ENCODE data around the gene FOSL1. TPM values are rescaled to one million over a fixed set of nuclear protein-coding genes. Genes with fewer than 3 reads are reported as not detected.

The FOSL1 gene
- polyA plus RNA-seq, 4 donors, result 0.17 to 0.28 (median 0.21) TPM

Other genes with a start within 250 kb of the FOSL1 start
- gene RELA, start 237.5 kb downstream of the FOSL1 start, polyA plus RNA-seq (ENCODE audit: insufficient read length in 4 of 4), result 10 to 100 TPM; 50.3 to 59.1 (median 54.5) TPM
- gene KAT5, start 188.1 kb downstream of the FOSL1 start, polyA plus RNA-seq (ENCODE audit: insufficient read length in 4 of 4), result 10 to 100 TPM; 68.9 to 74.1 (median 71.6) TPM
- gene RNASEH2C, start 179.6 kb downstream of the FOSL1 start, polyA plus RNA-seq (ENCODE audit: insufficient read length in 4 of 4), result 10 to 100 TPM; 34.0 to 52.9 (median 40.1) TPM
- gene AP5B1, start 119.4 kb downstream of the FOSL1 start, polyA plus RNA-seq (ENCODE audit: insufficient read length in 4 of 4), result 1 to 10 TPM; 6.0 to 9.5 (median 6.4) TPM
- gene OVOL1, start 113.3 kb downstream of the FOSL1 start, polyA plus RNA-seq (ENCODE audit: insufficient read length in 4 of 4), result 10 to 100 TPM; 11.1 to 13.7 (median 12.2) TPM
- 1 to 10 TPM; 1.4 to 3.5 (median 2.6) TPM for gene SNX32, start 66.4 kb downstream of the FOSL1 start, polyA plus RNA-seq (ENCODE audit: insufficient read length in 4 of 4)
- gene CFL1, start 42.2 kb downstream of the FOSL1 start, polyA plus RNA-seq (ENCODE audit: insufficient read length in 4 of 4), result 100 to 1,000 TPM; 733 to 795 (median 777) TPM
- gene MUS81, start 40.0 kb downstream of the FOSL1 start, polyA plus RNA-seq (ENCODE audit: insufficient read length in 4 of 4), result 10 to 100 TPM; 46.6 to 56.8 (median 49.3) TPM
- gene EFEMP2, start 27.6 kb downstream of the FOSL1 start, polyA plus RNA-seq (ENCODE audit: insufficient read length in 4 of 4), result 100 to 1,000 TPM in 2 of 4 donors, 10 to 100 TPM in 2; 94.9 to 134 (median 107) TPM
- 1 to 10 TPM in 2 of 4 donors, under 1 TPM in 2; 0.65 to 1.8 (median 0.92) TPM for gene CTSW, start 20.6 kb downstream of the FOSL1 start, polyA plus RNA-seq (ENCODE audit: insufficient read length in 4 of 4)
- gene FIBP, start 11.9 kb downstream of the FOSL1 start, polyA plus RNA-seq (ENCODE audit: insufficient read length in 4 of 4), result 100 to 1,000 TPM in 2 of 4 donors, 10 to 100 TPM in 2; 90.9 to 107 (median 100) TPM
- 10 to 100 TPM in 1 of 4 donors, 1 to 10 TPM in 3; 7.9 to 16.9 (median 8.9) TPM for gene CCDC85B, start 9.7 kb downstream of the FOSL1 start, polyA plus RNA-seq (ENCODE audit: insufficient read length in 4 of 4)
- gene C11orf68, start 18.7 kb upstream of the FOSL1 start, polyA plus RNA-seq (ENCODE audit: insufficient read length in 4 of 4), result 10 to 100 TPM; 37.3 to 46.8 (median 42.2) TPM
- 100 to 1,000 TPM in 1 of 4 donors, 10 to 100 TPM in 3; 70.0 to 113 (median 76.4) TPM for gene DRAP1, start 19.0 kb upstream of the FOSL1 start, polyA plus RNA-seq (ENCODE audit: insufficient read length in 4 of 4)
- gene TSGA10IP, start 45.1 kb upstream of the FOSL1 start, polyA plus RNA-seq (ENCODE audit: insufficient read length in 4 of 4), result under 1 TPM in 3 of 4 donors, not detected in 1; 0.14 to 0.30 (median 0.18) TPM
- 10 to 100 TPM; 45.9 to 57.4 (median 50.3) TPM for gene SART1, start 61.3 kb upstream of the FOSL1 start, polyA plus RNA-seq (ENCODE audit: insufficient read length in 4 of 4)
- 10 to 100 TPM; 26.6 to 30.8 (median 28.4) TPM for gene EIF1AD, start 101.8 kb upstream of the FOSL1 start, polyA plus RNA-seq (ENCODE audit: insufficient read length in 4 of 4)
- 100 to 1,000 TPM; 248 to 308 (median 286) TPM for gene BANF1, start 102.1 kb upstream of the FOSL1 start, polyA plus RNA-seq (ENCODE audit: insufficient read length in 4 of 4)
- not detected for gene CST6, start 111.6 kb upstream of the FOSL1 start, polyA plus RNA-seq (ENCODE audit: insufficient read length in 4 of 4)
- gene CATSPER1, start 126.1 kb upstream of the FOSL1 start, polyA plus RNA-seq (ENCODE audit: insufficient read length in 4 of 4), result under 1 TPM in 1 of 4 donors, not detected in 3; 0.01 TPM
- gene GAL3ST3, start 148.8 kb upstream of the FOSL1 start, polyA plus RNA-seq (ENCODE audit: insufficient read length in 4 of 4), result 1 to 10 TPM; 4.8 to 7.4 (median 5.2) TPM
- 100 to 1,000 TPM; 227 to 235 (median 230) TPM for gene SF3B2, start 152.0 kb upstream of the FOSL1 start, polyA plus RNA-seq (ENCODE audit: insufficient read length in 4 of 4)
- 10 to 100 TPM; 40.1 to 54.4 (median 45.4) TPM for gene PACS1, start 169.9 kb upstream of the FOSL1 start, polyA plus RNA-seq (ENCODE audit: insufficient read length in 4 of 4)